ENCODE measurements around the gene CBLB. TPM values are rescaled to one million over a fixed set of nuclear protein-coding genes. Genes with fewer than 3 reads are reported as not detected.

The CBLB gene
- total RNA-seq, 1 experiment from 2014 or later, result 34.3 TPM

DNA sequence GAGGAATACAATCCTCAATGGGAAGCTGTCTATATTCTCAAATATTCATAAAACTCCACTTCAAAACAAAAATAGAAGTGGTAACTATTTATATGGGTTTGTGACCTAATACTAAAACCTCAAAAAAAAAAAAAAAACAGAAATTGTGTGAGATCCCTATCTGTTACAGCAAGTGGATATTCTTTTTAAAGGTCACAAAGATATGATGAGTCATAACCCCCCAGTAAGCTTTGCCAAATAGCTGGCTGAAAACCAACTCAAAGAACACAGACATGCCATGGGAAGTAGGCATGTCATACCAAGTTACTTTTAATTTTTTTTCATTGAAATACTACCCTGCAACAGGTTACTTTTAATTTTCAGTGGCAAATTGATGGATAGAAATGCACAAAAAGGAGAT lies 62.5 kb downstream of the CBLB start:
- ChIA-PET CTCF (interaction anchor here (1.0 kb wide), 1 partner anchor 316 kb away, joined by 3 read pairs; no protein-coding TSS in a partner anchor), POLR2A (no interaction called here)
- no peak overlapping the region for H3K4me3 ChIP-seq (ENCODE audit: low read depth, low read length)
- BruUV-seq (replicated peaks), result no TSS peak
- H3K27me3 ChIP-seq (replicated peaks; ENCODE audit: control insufficient read depth, insufficient read depth, low read length), result no peaks in the 10 kb centered on the region
- Mint-ChIP-seq H3K27me3 (ENCODE audit: insufficient read depth, unreplicated experiment) (no peaks in the 10 kb centered on the region), H3K36me3 (ENCODE audit: insufficient read depth, unreplicated experiment) (no peaks in the 10 kb centered on the region), H3K4me1 (ENCODE audit: low read depth, unreplicated experiment) (no peaks in the 10 kb centered on the region), H3K27ac (ENCODE audit: unreplicated experiment) (no peak overlapping the region), H3K4me3 (ENCODE audit: unreplicated experiment) (no peak overlapping the region), H3K9me3 (ENCODE audit: unreplicated experiment) (no peaks in the 10 kb centered on the region)
- no peaks in the 10 kb centered on the region for H3K9me3 ChIP-seq
- intact Hi-C loops (cut with micrococcal nuclease; ENCODE audit: unreplicated experiment), result no loop called here
- no peaks in the 10 kb centered on the region for H3K36me3 ChIP-seq (ENCODE audit: control insufficient read depth, insufficient read depth, low read length)
- H3K4me1 ChIP-seq, result peaks cover 8% of the 10 kb centered on the region
- DNase-seq, result no peak
- TF ChIP-seq, protein P1, sequence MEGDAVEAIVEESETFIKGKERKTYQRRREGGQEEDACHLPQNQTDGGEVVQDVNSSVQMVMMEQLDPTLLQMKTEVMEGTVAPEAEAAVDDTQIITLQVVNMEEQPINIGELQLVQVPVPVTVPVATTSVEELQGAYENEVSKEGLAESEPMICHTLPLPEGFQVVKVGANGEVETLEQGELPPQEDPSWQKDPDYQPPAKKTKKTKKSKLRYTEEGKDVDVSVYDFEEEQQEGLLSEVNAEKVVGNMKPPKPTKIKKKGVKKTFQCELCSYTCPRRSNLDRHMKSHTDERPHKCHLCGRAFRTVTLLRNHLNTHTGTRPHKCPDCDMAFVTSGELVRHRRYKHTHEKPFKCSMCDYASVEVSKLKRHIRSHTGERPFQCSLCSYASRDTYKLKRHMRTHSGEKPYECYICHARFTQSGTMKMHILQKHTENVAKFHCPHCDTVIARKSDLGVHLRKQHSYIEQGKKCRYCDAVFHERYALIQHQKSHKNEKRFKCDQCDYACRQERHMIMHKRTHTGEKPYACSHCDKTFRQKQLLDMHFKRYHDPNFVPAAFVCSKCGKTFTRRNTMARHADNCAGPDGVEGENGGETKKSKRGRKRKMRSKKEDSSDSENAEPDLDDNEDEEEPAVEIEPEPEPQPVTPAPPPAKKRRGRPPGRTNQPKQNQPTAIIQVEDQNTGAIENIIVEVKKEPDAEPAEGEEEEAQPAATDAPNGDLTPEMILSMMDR (IDR thresholded peaks at IDR 0.05; ENCODE audit: insufficient read depth in 1 of 2, low read depth in 1 of 2, low read length in 1 of 2, severe bottlenecking in 1 of 2, unreplicated experiment in 1 of 2), result no peak

DNA sequence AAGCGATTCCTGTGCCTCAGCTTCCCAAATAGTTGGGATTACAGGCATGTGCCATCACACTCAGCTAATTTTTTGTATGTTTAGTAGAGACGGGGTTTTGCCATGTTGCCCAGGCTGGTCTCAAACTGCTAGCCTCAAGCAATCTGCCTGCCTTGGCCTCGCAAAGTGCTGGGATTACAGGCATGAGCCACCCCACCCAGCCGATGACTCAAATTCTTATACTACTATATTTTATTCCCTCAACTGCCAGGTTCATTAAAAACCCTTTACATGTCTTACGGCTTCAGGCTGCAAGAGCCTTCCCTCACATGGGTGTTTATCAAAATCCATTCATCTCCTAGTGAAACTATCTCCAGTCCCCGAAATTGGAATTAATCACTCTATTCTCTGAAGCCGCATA lies 63.4 kb downstream of the CBLB start:
- no peak for DNase-seq
- no peaks in the 10 kb centered on the region for H3K9me3 Mint-ChIP-seq (ENCODE audit: unreplicated experiment)
- H3K27ac Mint-ChIP-seq (ENCODE audit: unreplicated experiment), result no peak overlapping the region
- no peaks in the 10 kb centered on the region for H3K4me1 Mint-ChIP-seq (ENCODE audit: low read depth, unreplicated experiment)
- Histone ChIP-seq H3K9me3 (no peaks in the 10 kb centered on the region), H3K36me3 (ENCODE audit: control insufficient read depth, insufficient read depth, low read length) (no peaks in the 10 kb centered on the region), H3K27me3 (replicated peaks; ENCODE audit: control insufficient read depth, insufficient read depth, low read length) (no peaks in the 10 kb centered on the region), H3K4me3 (ENCODE audit: low read depth, low read length) (no peak overlapping the region), H3K4me1 (peaks cover 8% of the 10 kb centered on the region)
- H3K27me3 Mint-ChIP-seq (ENCODE audit: insufficient read depth, unreplicated experiment), result no peaks in the 10 kb centered on the region
- TF ChIP-seq, protein P1 (IDR thresholded peaks at IDR 0.05; ENCODE audit: insufficient read depth in 1 of 2, low read depth in 1 of 2, low read length in 1 of 2, severe bottlenecking in 1 of 2, unreplicated experiment in 1 of 2), result no peak
- intact Hi-C loops (cut with micrococcal nuclease; ENCODE audit: unreplicated experiment), result no loop called here
- POLR2A ChIA-PET, result no interaction called here
- H3K36me3 Mint-ChIP-seq (ENCODE audit: insufficient read depth, unreplicated experiment), result no peaks in the 10 kb centered on the region
- CTCF ChIA-PET, result no interaction called here
- no TSS peak for BruUV-seq (replicated peaks)
- H3K4me3 Mint-ChIP-seq (ENCODE audit: unreplicated experiment), result no peak overlapping the region

DNA sequence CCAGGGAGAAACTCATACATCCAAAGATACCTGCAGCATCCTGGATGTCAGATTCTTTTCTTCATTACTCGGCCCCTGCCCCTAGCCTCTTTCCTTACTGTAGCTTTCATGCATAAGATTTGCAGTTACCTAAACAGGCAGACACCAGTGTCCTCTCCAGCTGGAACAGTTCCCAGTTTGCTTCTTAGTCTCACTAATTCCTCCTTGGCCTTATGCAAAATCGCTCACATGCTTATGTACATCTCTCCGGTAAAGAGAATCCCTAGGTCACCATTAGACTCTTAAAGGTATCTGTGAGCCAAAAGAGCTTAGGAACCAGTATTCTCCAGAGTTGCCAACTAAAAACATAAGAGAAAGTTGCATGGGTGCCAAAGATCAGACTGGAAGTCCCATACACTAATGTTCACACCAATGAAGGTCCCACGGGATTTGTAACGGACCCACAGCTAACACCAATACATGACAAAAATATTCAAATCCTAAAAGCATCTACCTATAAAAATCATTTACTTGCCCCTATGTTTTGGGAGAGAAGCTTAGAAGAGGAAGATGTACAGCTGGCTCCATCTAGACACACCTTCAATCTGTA lies 66.6 kb downstream of the CBLB start:
- peaks cover 5% of the 10 kb centered on the region for H3K4me1 Mint-ChIP-seq (ENCODE audit: low read depth, unreplicated experiment)
- POLR2A ChIA-PET, result no interaction called here
- intact Hi-C loops (cut with micrococcal nuclease; ENCODE audit: unreplicated experiment), result no loop called here
- no peak overlapping the region for H3K27ac Mint-ChIP-seq (ENCODE audit: unreplicated experiment)
- Histone ChIP-seq H3K27me3 (replicated peaks; ENCODE audit: control insufficient read depth, insufficient read depth, low read length) (no peaks in the 10 kb centered on the region), H3K4me1 (no peaks in the 10 kb centered on the region), H3K4me3 (ENCODE audit: low read depth, low read length) (no peak overlapping the region), H3K36me3 (ENCODE audit: control insufficient read depth, insufficient read depth, low read length) (no peaks in the 10 kb centered on the region), H3K9me3 (no peaks in the 10 kb centered on the region)
- H3K4me3 Mint-ChIP-seq (ENCODE audit: unreplicated experiment), result no peak overlapping the region
- CTCF ChIA-PET, result no interaction called here
- no TSS peak for BruUV-seq (replicated peaks)
- no peaks in the 10 kb centered on the region for H3K36me3 Mint-ChIP-seq (ENCODE audit: insufficient read depth, unreplicated experiment)
- H3K27me3 Mint-ChIP-seq (ENCODE audit: insufficient read depth, unreplicated experiment), result no peaks in the 10 kb centered on the region
- no peaks in the 10 kb centered on the region for H3K9me3 Mint-ChIP-seq (ENCODE audit: unreplicated experiment)
- no peak for DNase-seq
- TF ChIP-seq, protein P1 (IDR thresholded peaks at IDR 0.05; ENCODE audit: insufficient read depth in 1 of 2, low read depth in 1 of 2, low read length in 1 of 2, severe bottlenecking in 1 of 2, unreplicated experiment in 1 of 2), result no peak

Data from Caco-2 (cell line).